OCI-LY3 (cell line): ENCODE measurements around the gene FAP.

Experiments used
- CTCF ChIP-seq: fragments of 200-600, 300-600 bp; sonication (generic); IDR thresholded peaks from 2 replicates; pipeline ENCODE4 v1.5.1; 2014; ENCODE audit warnings: antibody characterized with exemption, low read length, low read depth
- EZH2phosphoT487 ChIP-seq: fragments of 200-600 bp; shearing (Covaris generic); IDR thresholded peaks from 2 replicates; pipeline ENCODE4 v1.6.1; 2018; ENCODE audit warnings: antibody characterized with exemption, mixed run types, low read depth

DNA sequence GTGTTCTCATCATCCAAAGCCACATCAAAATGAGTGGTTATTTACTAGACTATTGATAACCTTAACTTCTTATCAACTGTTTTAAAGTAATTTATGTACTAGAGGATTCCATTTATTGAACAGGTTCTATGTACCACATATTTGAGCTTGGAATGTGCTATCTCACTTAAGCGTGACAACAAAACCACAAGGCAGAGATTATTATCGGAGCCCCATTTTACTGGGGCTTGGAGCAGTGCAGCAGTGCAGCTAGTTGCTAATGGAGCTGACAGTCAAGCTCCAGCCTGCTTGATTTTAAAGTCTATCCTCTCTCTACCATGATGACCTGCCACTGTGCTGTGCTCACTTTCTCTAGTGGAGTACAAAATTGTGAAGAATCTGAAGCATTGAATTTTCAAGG, 115.8 kb downstream of the FAP start:
- TF ChIP-seq CTCF (no peak), EZH2phosphoT487 (no peak)
